ENCODE results near the gene CATSPERE. TPM values are rescaled to one million over a fixed set of nuclear protein-coding genes. Genes with fewer than 3 reads are reported as not detected.
"Not testable (repeated sequence)": the region's sequence is repeated elsewhere in the genome, so short reads cannot be mapped to it uniquely, and the experiment has no call there.

CATSPERE gene
- total RNA-seq, 1 donor from 2014 or later, result 1.1 TPM

- Histone ChIP-seq H3K27ac (ENCODE audit: low read depth, low read length) (no peak overlapping the region), H3K4me2 (ENCODE audit: low read length) (no peak overlapping the region), H3K4me3 (ENCODE audit: insufficient read depth, low read depth, low read length) (no peak overlapping the region), H3K27me3 (ENCODE audit: insufficient read depth, low read length) (no peaks in the 10 kb centered on the region), H4K20me1 (ENCODE audit: insufficient read depth, low read length) (no peaks in the 10 kb centered on the region), H2AFZ (ENCODE audit: low read depth, low read length) (no peak overlapping the region), H3K36me3 (ENCODE audit: insufficient read depth, low read length) (no peaks in the 10 kb centered on the region), H3K9ac (ENCODE audit: low read length) (no peak overlapping the region), H3K4me1 (ENCODE audit: insufficient read depth, low read length) (no peaks in the 10 kb centered on the region), H3K9me3 (ENCODE audit: insufficient read depth, low read depth, low read length) (no peaks in the 10 kb centered on the region), H3K79me2 (ENCODE audit: insufficient read depth, low read length) (no peaks in the 10 kb centered on the region)
- Mint-ChIP-seq H3K4me3 (ENCODE audit: unreplicated experiment) (no peak overlapping the region), H3K27ac (ENCODE audit: unreplicated experiment) (no peak overlapping the region), H3K27me3 (ENCODE audit: low read depth, unreplicated experiment) (no peaks in the 10 kb centered on the region), H3K9me3 (ENCODE audit: unreplicated experiment) (peaks cover 3% of the 10 kb centered on the region), H3K36me3 (ENCODE audit: low read depth, unreplicated experiment) (peaks cover 9% of the 10 kb centered on the region), H3K4me1 (ENCODE audit: low read depth, unreplicated experiment) (no peaks in the 10 kb centered on the region)
- DNase-seq (ENCODE audit: low read depth), result no peak
- TF ChIP-seq CTCF (IDR thresholded peaks at IDR 0.05; ENCODE audit: insufficient read depth, low read depth, low read length) (no peak), EZH2 (IDR thresholded peaks at IDR 0.05; ENCODE audit: insufficient read depth, low read length) (no peak)
- no peak for FAIRE-seq
Measured at GRCh38 chr1:244556263-244556662, 95.2 kb downstream of the CATSPERE start.

- no peaks in the 10 kb centered on the region for H4K20me1 ChIP-seq (ENCODE audit: insufficient read depth, low read length)
- H3K4me3 Mint-ChIP-seq (ENCODE audit: unreplicated experiment), result no peak overlapping the region
- no peak overlapping the region for H3K4me2 ChIP-seq (ENCODE audit: low read length)
- H3K79me2 ChIP-seq (ENCODE audit: insufficient read depth, low read length), result no peaks in the 10 kb centered on the region
- no peak overlapping the region for H3K27ac ChIP-seq (ENCODE audit: low read depth, low read length)
- peaks cover 9% of the 10 kb centered on the region for H3K36me3 Mint-ChIP-seq (ENCODE audit: low read depth, unreplicated experiment)
- no peak overlapping the region for H3K9ac ChIP-seq (ENCODE audit: low read length)
- H3K36me3 ChIP-seq (ENCODE audit: insufficient read depth, low read length), result no peaks in the 10 kb centered on the region
- no peaks in the 10 kb centered on the region for H3K4me1 Mint-ChIP-seq (ENCODE audit: low read depth, unreplicated experiment)
- peaks cover 3% of the 10 kb centered on the region for H3K9me3 Mint-ChIP-seq (ENCODE audit: unreplicated experiment)
- TF ChIP-seq EZH2 (IDR thresholded peaks at IDR 0.05; ENCODE audit: insufficient read depth, low read length) (no peak), CTCF (IDR thresholded peaks at IDR 0.05; ENCODE audit: insufficient read depth, low read depth, low read length) (no peak)
- H3K9me3 ChIP-seq (ENCODE audit: insufficient read depth, low read depth, low read length), result no peaks in the 10 kb centered on the region
- FAIRE-seq, result no peak
- H3K27me3 ChIP-seq (ENCODE audit: insufficient read depth, low read length), result no peaks in the 10 kb centered on the region
- H3K4me3 ChIP-seq (ENCODE audit: insufficient read depth, low read depth, low read length), result no peak overlapping the region
- no peak for DNase-seq (ENCODE audit: low read depth)
- H3K27me3 Mint-ChIP-seq (ENCODE audit: low read depth, unreplicated experiment), result no peaks in the 10 kb centered on the region
- no peaks in the 10 kb centered on the region for H3K4me1 ChIP-seq (ENCODE audit: insufficient read depth, low read length)
- H3K27ac Mint-ChIP-seq (ENCODE audit: unreplicated experiment), result no peak overlapping the region
- no peak overlapping the region for H2AFZ ChIP-seq (ENCODE audit: low read depth, low read length)
Measured at GRCh38 chr1:244557565-244557964, 96.5 kb downstream of the CATSPERE start.

- no peak overlapping the region for H3K27ac ChIP-seq (ENCODE audit: low read depth, low read length)
- Mint-ChIP-seq H3K4me3 (ENCODE audit: unreplicated experiment) (no peak overlapping the region), H3K4me1 (ENCODE audit: low read depth, unreplicated experiment) (no peaks in the 10 kb centered on the region), H3K9me3 (ENCODE audit: unreplicated experiment) (peaks cover 11% of the 10 kb centered on the region), H3K36me3 (ENCODE audit: low read depth, unreplicated experiment) (peaks cover 9% of the 10 kb centered on the region), H3K27ac (ENCODE audit: unreplicated experiment) (no peak overlapping the region), H3K27me3 (ENCODE audit: low read depth, unreplicated experiment) (no peaks in the 10 kb centered on the region)
- no peak for DNase-seq (ENCODE audit: low read depth)
- no peaks in the 10 kb centered on the region for H3K9me3 ChIP-seq (ENCODE audit: insufficient read depth, low read depth, low read length)
- no peak overlapping the region for H3K4me2 ChIP-seq (ENCODE audit: low read length)
- H3K9ac ChIP-seq (ENCODE audit: low read length), result no peak overlapping the region
- no peaks in the 10 kb centered on the region for H3K27me3 ChIP-seq (ENCODE audit: insufficient read depth, low read length)
- no peak for TF ChIP-seq EZH2 (IDR thresholded peaks at IDR 0.05; ENCODE audit: insufficient read depth, low read length)
- no peak for TF ChIP-seq CTCF (IDR thresholded peaks at IDR 0.05; ENCODE audit: insufficient read depth, low read depth, low read length)
- H3K4me1 ChIP-seq (ENCODE audit: insufficient read depth, low read length), result no peaks in the 10 kb centered on the region
- H3K79me2 ChIP-seq (ENCODE audit: insufficient read depth, low read length), result no peaks in the 10 kb centered on the region
- H2AFZ ChIP-seq (ENCODE audit: low read depth, low read length), result no peak overlapping the region
- H3K36me3 ChIP-seq (ENCODE audit: insufficient read depth, low read length), result no peaks in the 10 kb centered on the region
- no peaks in the 10 kb centered on the region for H4K20me1 ChIP-seq (ENCODE audit: insufficient read depth, low read length)
- no peak overlapping the region for H3K4me3 ChIP-seq (ENCODE audit: insufficient read depth, low read depth, low read length)
- FAIRE-seq, result no peak
Measured at GRCh38 chr1:244559561-244559960, 98.5 kb downstream of the CATSPERE start.

- H4K20me1 ChIP-seq (ENCODE audit: insufficient read depth, low read length); H2AFZ ChIP-seq (ENCODE audit: low read depth, low read length); H3K36me3 Mint-ChIP-seq (ENCODE audit: low read depth, unreplicated experiment); H3K4me2 ChIP-seq (ENCODE audit: low read length); FAIRE-seq; H3K4me1 Mint-ChIP-seq (ENCODE audit: low read depth, unreplicated experiment); H3K9me3 ChIP-seq (ENCODE audit: insufficient read depth, low read depth, low read length); H3K27ac ChIP-seq (ENCODE audit: low read depth, low read length); H3K4me3 Mint-ChIP-seq (ENCODE audit: unreplicated experiment); H3K27me3 ChIP-seq (ENCODE audit: insufficient read depth, low read length); H3K4me1 ChIP-seq (ENCODE audit: insufficient read depth, low read length); H3K27ac Mint-ChIP-seq (ENCODE audit: unreplicated experiment); DNase-seq (ENCODE audit: low read depth); H3K27me3 Mint-ChIP-seq (ENCODE audit: low read depth, unreplicated experiment); H3K9ac ChIP-seq (ENCODE audit: low read length); H3K4me3 ChIP-seq (ENCODE audit: insufficient read depth, low read depth, low read length); H3K36me3 ChIP-seq (ENCODE audit: insufficient read depth, low read length); H3K79me2 ChIP-seq (ENCODE audit: insufficient read depth, low read length): not testable (repeated sequence)
- H3K9me3 Mint-ChIP-seq (ENCODE audit: unreplicated experiment), result peaks cover 14% of the 10 kb centered on the region
Measured at GRCh38 chr1:244562877-244563276, 101.8 kb downstream of the CATSPERE start.
